ENCODE results near the gene RBM43. TPM values are rescaled to one million over a fixed set of nuclear protein-coding genes. Genes with fewer than 3 reads are reported as not detected.
"Not testable (repeated sequence)": the region's sequence is repeated elsewhere in the genome, so short reads cannot be mapped to it uniquely, and the experiment has no call there.

The RBM43 gene
- total RNA-seq, 4 donors from 2014 or later = 3.1 to 5.2 (median 3.9) TPM

GRCh38 chr2:151302879-151303278 lies 41.2 kb upstream of the RBM43 start:
- H3K4me3 ChIP-seq = no peak overlapping the region
- WGBS, 2 donors (ENCODE audit: low coverage in 1 of 2) = 71 to 78% methylated on average over 2 of the region's 2 CpGs
- H3K36me3 ChIP-seq = no peaks in the 10 kb centered on the region
- no peaks in the 10 kb centered on the region for H3K9me3 ChIP-seq
- no peaks in the 10 kb centered on the region for H3K4me1 ChIP-seq
- intact Hi-C loops (cut with DNase I; ENCODE audit: low total_unique reads) (no loop called here), in situ Hi-C loops (cut with MboI; ENCODE audit: low pct_ligation_motif_present in 1 of 4, low pct_unique_long_range_greater_than_20kb in 1 of 4, low sequenced_read_pairs in 3 of 4) (no loop called here)
- TF ChIP-seq POLR2A (IDR thresholded peaks at IDR 0.05) = no peak
- no peak for TF ChIP-seq POLR2AphosphoS5 (IDR thresholded peaks at IDR 0.05)
- TF ChIP-seq CTCF (IDR thresholded peaks at IDR 0.05) = no peak
- TF ChIP-seq EP300 (IDR thresholded peaks at IDR 0.05; ENCODE audit: low read depth) = no peak
- no peak overlapping the region for H3K27ac ChIP-seq
- no peaks in the 10 kb centered on the region for H3K27me3 ChIP-seq
- DNase-seq = no peak

DNA sequence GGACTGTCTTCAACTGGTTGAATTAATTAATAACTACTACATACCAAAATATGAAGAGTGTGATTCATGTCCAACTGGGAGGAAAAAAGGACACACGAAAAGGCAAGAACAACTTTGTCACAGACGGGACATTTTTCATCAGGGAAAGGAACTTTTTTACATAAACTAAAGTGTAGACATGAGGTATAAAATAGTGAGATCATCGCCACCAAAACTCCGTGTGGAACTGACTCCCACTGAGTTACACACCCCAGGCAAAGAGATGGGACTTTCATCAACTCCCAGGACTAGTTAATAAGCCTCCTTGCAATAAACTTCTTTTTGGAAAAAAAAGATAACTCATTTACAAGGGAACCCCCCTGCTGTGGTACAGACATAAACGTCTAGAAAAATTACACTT lies 40.7 kb upstream of the RBM43 start:
- in situ Hi-C loops (cut with MboI; ENCODE audit: low pct_ligation_motif_present in 1 of 4, low pct_unique_long_range_greater_than_20kb in 1 of 4, low sequenced_read_pairs in 3 of 4) = no loop called here

GRCh38 chr2:151299920-151300539 lies 38.4 kb upstream of the RBM43 start:
- no peaks in the 10 kb centered on the region for H3K4me1 ChIP-seq
- in situ Hi-C loops (cut with MboI; ENCODE audit: low pct_ligation_motif_present in 1 of 4, low pct_unique_long_range_greater_than_20kb in 1 of 4, low sequenced_read_pairs in 3 of 4) (loop anchor here in 1 of 4 donors (10.0 kb wide), 1 partner anchor 115 kb away; no protein-coding TSS in a partner anchor), intact Hi-C loops (cut with DNase I; ENCODE audit: low total_unique reads) (no loop called here)
- no peaks in the 10 kb centered on the region for H3K36me3 ChIP-seq
- DNase-seq = no peak
- H3K9me3 ChIP-seq = no peaks in the 10 kb centered on the region
- WGBS, 2 donors (ENCODE audit: low coverage in 1 of 2) = 79 to 84% methylated on average over 5 to 6 of the region's 6 CpGs
- no peak overlapping the region for H3K4me3 ChIP-seq
- H3K27ac ChIP-seq = no peak overlapping the region
- TF ChIP-seq POLR2AphosphoS5 (IDR thresholded peaks at IDR 0.05) = no peak
- no peaks in the 10 kb centered on the region for H3K27me3 ChIP-seq

More for the DNA sequence above, 40.7 kb upstream of the RBM43 start:
- WGBS, 2 donors (ENCODE audit: low coverage in 1 of 2) = 74 to 75% methylated on average over 5 of the region's 5 CpGs
- DNase-seq = no peak
- TF ChIP-seq CTCF (IDR thresholded peaks at IDR 0.05) (no peak), EP300 (IDR thresholded peaks at IDR 0.05; ENCODE audit: low read depth) (no peak), POLR2A (IDR thresholded peaks at IDR 0.05) (no peak), POLR2AphosphoS5 (IDR thresholded peaks at IDR 0.05) (no peak)
- Histone ChIP-seq H3K4me3 (no peak overlapping the region), H3K27me3 (no peaks in the 10 kb centered on the region), H3K27ac (no peak overlapping the region), H3K36me3 (no peaks in the 10 kb centered on the region), H3K4me1 (no peaks in the 10 kb centered on the region), H3K9me3 (no peaks in the 10 kb centered on the region)
- intact Hi-C loops (cut with DNase I; ENCODE audit: low total_unique reads) = no loop called here

DNA sequence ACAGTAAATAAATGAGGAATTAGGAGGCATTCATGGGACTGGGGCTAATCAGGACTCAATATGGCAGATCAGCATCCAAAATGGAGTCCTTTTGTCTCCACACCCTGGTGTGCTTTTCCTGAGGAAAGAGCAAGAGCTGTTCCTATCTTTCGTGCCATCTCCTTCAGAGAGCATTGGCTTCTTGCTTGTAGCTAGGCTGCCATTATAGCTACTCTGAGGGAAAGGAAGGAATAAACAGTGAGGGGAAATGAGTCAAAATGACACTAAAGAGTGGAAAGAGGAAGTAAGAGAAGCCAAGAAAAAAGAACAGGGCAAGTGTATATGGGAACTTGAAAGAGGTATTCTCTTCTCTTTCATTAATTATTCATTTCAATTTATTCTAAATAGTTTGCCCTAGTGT lies 36.2 kb upstream of the RBM43 start:
- intact Hi-C loops (cut with DNase I; ENCODE audit: low total_unique reads) (no loop called here), in situ Hi-C loops (cut with MboI; ENCODE audit: low pct_ligation_motif_present in 1 of 4, low pct_unique_long_range_greater_than_20kb in 1 of 4, low sequenced_read_pairs in 3 of 4) (loop anchor here in 1 of 4 donors (10.0 kb wide), 1 partner anchor 117 kb away; no protein-coding TSS in a partner anchor)
- Histone ChIP-seq H3K9me3 (no peaks in the 10 kb centered on the region), H3K4me1 (no peaks in the 10 kb centered on the region), H3K27me3 (no peaks in the 10 kb centered on the region), H3K27ac (no peak overlapping the region), H3K4me3 (no peak overlapping the region), H3K36me3 (no peaks in the 10 kb centered on the region)
- DNase-seq = no peak
- TF ChIP-seq EP300 (IDR thresholded peaks at IDR 0.05; ENCODE audit: low read depth) (no peak), POLR2A (IDR thresholded peaks at IDR 0.05) (no peak), POLR2AphosphoS5 (IDR thresholded peaks at IDR 0.05) (no peak), CTCF (IDR thresholded peaks at IDR 0.05) (no peak)
- WGBS, 2 donors (ENCODE audit: low coverage in 1 of 2) = 45 to 83% methylated on average over 1 of the region's 1 CpG

DNA sequence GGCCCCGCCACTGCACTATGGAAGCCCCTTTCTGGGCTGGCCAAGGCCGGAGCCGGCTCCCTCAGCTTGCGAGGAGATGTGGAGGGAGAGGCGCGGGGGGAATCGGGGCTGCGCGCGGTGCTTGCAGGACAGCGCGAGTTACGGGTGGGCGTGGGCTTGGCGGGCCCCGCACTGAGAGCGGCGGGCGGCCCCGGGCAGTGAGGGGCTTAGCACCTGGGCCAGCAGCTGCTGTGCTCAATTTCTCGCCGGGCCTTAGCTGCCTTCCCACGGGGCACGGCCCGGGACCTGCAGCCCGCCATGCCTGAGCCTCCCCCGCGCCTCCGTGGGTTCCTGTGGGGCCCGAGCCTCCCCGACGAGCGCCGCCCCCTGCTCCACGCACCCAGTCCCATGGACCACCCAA lies 34.3 kb upstream of the RBM43 start:
- DNase-seq; H3K4me3 ChIP-seq; H3K9me3 ChIP-seq; H3K36me3 ChIP-seq; H3K27me3 ChIP-seq; intact Hi-C loops (cut with DNase I; ENCODE audit: low total_unique reads); H3K4me1 ChIP-seq; H3K27ac ChIP-seq: not testable (repeated sequence)
- in situ Hi-C loops (cut with MboI; ENCODE audit: low pct_ligation_motif_present in 1 of 4, low pct_unique_long_range_greater_than_20kb in 1 of 4, low sequenced_read_pairs in 3 of 4) = loop anchor here in 1 of 4 donors (10.0 kb wide), 1 partner anchor 119 kb away; no protein-coding TSS in a partner anchor
- WGBS, 2 donors (ENCODE audit: low coverage in 1 of 2) = 94% methylated on average over 30 of the region's 35 CpGs; no CpG with 5 or more reads in 1 of the 2 donors

Data from transverse colon (tissue), 4 donors.